ENCODE results near the gene ST6GALNAC2.

ST6GALNAC2 gene

DNA sequence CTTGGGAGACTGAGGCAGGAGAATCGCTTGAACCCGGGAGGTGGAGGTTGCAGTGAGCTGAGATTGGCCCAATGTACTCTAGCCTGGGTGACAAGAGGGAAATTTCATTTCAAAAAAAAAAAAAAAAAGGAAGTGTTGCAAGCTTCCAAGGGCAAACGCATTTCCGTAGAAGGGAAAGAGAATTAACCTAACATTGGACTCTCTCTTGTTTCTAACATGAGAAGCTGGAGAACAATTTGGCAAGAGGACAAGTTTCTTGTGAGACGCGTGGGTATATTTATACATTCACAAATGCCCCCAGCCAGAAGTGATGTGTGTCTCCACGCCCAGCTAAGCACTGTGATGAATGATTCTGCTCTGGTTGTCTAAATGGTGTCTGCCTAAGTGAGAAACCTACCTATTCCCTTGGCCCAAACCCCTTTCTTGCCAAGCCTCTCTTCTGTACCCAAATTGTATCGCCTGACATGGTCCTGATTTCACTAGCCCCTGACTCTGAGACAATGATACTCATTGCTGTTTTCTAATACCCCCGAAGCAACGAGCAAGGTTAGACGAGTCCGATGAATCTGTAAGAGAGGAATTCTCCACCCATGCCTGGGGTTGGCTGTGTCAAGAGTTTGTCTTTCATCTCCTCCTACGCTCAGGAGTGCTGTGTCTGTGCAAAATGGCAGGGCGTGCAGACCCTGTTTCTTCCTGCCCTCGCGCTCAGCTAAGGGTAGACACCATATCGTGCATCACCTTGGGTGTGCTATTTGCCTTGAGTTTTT is 14.2 kb upstream of the ST6GALNAC2 start:
- DNase-seq (ENCODE audit: low spot score), result no peak

DNA sequence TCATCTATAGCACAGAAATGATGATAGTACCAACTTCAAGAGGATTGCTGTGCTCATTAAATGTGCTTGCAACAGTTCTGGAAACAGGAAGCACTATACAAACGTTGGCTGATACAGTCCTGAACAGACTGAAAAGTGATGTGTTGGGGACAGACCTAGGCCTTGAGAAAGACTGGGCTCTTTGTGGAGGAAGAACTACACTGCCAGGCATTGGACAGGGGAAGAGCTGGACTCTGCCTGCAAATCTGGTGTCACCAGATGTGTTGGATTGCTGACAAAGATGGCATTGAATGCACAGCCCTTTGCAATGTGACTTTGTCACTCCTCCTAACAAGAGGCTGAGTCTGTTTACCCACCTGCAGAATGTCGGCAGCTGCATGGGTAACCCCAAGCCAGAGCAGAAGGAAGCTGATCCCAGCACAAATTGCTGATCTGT is 12.4 kb upstream of the ST6GALNAC2 start:
- no peak for DNase-seq (ENCODE audit: low spot score)

DNA sequence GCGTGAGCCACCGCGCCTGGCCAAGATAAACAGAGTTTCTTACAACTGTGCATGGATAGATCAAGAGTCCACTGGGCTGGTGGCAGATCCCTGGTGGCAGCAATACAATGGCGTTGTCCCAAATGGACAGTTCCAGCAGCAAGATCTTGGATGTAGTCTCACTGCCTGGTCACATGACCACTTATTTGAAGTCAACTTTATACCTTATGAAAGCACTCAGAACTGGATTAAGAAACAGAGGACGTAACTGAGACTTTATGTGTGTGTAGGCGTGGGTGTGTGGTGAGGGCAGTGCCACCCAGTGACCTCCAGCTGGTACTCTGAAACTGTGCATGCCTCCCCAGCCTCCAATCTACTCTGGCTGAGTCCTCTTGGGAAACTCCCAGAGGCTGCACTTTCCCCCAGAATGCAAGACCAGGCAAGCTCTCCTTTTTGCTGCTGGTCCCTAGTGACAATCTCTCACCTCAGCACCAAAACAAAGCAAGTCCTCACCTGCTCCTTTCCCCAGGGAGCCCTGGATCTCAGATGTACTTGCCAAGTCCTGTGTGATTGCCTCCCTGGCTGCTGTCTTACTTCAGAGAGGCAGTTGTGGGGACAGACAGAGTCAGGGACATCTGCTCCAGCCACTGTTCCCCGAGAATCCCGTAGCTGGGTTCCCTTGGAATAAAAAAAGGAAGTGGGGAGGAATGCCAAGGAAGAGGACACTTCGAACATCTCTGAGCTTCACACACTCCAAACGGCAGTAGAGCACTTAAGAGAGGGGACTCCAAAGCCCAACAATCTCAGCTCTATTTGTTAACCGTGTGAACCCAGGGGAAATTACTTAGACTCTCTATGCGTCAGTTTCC is 11.7 kb upstream of the ST6GALNAC2 start:
- DNase-seq (ENCODE audit: low spot score), result no peak

DNA sequence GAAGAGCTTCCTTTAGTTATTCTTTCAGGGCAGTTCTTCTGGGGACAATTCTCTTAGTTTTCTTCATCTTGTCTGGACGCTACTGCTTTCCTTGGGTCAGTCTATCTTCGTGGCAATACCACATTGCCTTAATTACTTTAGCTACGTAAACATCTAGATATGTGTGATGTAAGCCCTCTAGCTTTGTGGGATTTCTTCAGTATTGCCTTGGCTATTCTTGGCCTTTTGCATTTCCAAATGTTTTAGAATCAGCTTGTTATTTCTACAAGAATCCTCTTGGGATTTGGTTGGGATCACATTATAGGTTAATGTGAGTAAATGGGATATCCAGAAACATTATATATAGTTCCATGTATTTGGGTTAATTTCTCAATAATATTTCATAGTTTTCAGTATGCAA is 9.0 kb upstream of the ST6GALNAC2 start:
- DNase-seq (ENCODE audit: low spot score), result no peak

- no peak for DNase-seq (ENCODE audit: low spot score)
These were observed 8.3 kb upstream of the ST6GALNAC2 start for GRCh38 chr17:76593959-76594358.

DNA sequence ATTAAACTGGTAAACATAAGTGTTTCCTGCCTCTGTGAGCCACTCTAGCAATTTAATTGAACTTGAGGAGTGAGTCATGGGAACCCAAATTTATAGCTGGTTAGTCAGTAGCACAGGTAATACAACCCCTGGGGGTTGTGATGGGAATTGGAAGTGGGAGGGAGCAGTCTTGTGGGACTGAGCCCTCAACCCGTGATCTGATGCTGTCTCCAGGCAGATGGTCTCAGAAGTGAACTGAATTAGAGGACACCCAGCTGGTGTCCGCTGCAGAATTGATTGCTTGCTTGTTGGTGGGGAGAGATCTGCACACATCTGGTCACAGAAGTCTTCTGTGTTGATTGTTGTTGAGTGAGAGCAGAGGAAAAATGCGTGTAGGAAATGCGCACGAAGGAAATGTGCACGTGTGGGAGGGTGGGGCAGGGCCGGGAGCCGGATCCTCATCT is 7.7 kb upstream of the ST6GALNAC2 start:
- no peak for DNase-seq (ENCODE audit: low spot score)

DNA sequence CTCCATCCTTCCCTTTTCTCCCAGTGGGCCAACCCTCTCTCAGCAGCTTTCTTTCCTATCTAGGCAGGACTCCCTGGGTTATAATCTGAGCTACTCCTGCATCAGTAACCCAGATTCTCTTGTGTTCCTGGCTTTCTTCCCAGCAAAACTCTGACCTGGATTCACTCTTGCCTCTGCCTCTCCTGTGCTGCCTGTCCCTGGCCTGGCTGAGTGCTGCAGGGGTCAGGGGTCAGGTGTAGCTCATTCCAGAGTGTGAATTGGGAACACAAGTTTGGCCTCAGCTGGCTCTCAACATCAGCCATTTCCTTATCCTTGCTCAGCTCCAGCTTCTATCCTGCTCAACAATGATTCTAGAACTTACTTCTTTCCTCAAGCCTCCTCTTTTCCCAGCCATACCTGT is 2.5 kb upstream of the ST6GALNAC2 start:
- no peak for DNase-seq (ENCODE audit: low spot score)

- DNase-seq (ENCODE audit: low spot score), result no peak
These were observed 1.3 kb upstream of the ST6GALNAC2 start for GRCh38 chr17:76586741-76587487.

GRCh38 chr17:76585033-76585648 is 519 bp downstream of the ST6GALNAC2 start:
- DNase-seq (ENCODE audit: low spot score), result peak; percentile 63

DNA sequence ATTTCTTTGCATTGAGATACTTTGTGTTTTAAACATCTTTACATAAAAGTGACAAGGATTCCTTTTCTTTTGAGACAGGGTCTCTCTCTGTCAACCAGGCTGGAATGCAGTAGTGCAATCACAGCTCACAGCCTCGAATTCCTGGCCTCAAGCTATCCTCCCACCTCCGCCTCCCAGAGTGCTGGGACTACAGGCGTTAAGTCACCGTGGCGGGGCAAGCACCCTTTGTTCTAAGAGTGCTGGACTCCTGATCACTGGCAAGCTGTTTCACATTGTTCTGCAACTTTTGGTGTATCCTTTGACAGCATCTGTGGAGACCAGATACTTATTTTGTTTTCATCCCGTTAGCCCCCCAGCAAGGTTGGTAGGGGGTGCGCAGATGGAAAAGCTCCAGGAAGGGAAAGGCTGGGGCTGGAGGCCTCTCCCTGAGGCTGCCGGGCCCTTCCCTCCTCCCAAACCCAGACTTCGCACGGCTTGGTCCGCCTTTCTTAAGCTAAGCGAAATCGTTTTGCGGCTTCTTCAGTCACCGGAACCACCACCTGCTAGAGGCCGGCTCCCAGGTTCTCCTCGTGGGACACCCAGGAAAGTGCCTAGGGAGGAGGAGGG is 1.1 kb downstream of the ST6GALNAC2 start:
- no peak for DNase-seq (ENCODE audit: low spot score)

DNA sequence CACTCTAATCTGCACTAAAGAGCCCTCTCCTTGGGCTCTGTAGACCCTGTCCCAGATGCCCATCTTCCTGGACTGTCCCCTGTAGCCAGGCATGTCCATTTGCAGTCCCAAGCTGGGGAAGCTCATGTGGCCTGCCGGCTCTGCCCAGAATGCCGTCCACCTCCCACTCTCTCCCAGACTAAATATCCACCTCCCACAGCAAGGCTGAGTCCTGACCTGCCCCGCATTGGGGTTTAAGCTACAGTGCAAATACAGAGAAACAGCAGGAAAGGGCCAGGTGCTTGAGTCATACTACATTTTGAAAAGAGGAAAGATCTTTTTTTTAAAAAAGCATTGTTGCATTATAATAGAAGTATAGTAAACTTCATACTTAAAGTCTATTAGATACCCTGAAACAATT is 3.0 kb downstream of the ST6GALNAC2 start:
- no peak for DNase-seq (ENCODE audit: low spot score)

DNA sequence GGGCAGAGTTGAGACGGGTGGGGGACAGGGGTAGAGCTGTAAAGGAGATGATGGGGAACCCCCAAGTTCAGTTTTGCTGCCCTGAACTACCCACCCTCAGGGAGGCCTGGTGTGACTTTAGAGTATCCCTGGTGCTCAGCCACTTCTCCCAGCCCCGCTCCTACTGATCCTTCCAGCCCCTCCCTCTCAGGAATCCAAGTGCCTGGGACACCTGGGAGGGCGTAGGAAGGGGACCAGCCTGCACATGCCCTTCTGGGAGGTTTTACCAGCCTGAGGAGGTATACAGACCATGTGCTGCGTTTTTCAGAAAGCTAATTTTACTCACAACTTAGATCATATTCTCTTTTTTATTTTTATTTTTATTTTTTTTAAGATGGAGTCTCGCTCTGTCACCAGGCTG is 4.1 kb downstream of the ST6GALNAC2 start:
- DNase-seq (ENCODE audit: low spot score), result no peak

- no peak for DNase-seq (ENCODE audit: low spot score)
These were observed 6.4 kb downstream of the ST6GALNAC2 start for GRCh38 chr17:76579281-76579680.

- DNase-seq (ENCODE audit: low spot score), result no peak
These were observed 7.3 kb downstream of the ST6GALNAC2 start for GRCh38 chr17:76578376-76578775.

DNA sequence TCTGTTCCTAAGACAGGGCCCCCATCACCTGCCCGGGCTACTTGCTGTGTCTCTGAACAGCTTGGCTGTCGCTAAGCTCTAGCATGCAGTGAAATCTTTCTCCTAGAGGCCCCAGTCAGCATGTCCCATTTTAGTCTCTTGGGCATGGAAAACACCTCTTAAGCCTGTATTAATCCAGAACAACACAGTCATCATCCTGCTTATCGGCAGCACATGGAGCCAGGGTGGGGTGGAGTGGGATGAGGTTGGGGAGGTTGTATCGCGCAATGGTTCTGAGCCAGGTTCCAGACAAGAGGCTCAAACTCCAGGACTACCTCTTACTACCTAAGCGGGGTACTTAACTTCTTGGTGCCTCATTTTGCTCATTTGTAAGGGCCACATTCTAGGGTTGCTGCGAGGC is 7.8 kb downstream of the ST6GALNAC2 start:
- no peak for DNase-seq (ENCODE audit: low spot score)

- no peak for DNase-seq (ENCODE audit: low spot score)
These were observed 9.5 kb downstream of the ST6GALNAC2 start for GRCh38 chr17:76576189-76576588.

DNA sequence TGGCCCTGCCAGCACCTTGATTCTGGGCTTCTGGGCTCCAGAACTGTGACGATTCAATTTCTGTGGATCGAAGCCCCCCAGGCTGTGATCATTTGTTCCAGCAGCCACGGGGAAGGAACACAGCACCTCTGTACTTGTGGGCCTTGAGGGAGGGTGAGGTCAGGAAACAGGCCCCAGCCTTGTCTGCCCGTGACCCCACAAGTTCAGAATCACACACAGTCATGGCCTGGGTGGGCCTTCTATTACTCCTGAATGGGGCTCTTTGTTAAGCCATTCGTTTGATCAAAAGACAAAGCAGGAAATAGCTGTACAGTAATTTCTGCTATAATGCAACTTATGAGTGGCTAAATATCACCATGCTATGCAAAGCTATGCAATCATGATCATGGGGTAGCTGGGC is 10.1 kb downstream of the ST6GALNAC2 start:
- DNase-seq (ENCODE audit: low spot score), result no peak

GRCh38 chr17:76574166-76574565 is 11.5 kb downstream of the ST6GALNAC2 start:
- no peak for DNase-seq (ENCODE audit: low spot score)

DNA sequence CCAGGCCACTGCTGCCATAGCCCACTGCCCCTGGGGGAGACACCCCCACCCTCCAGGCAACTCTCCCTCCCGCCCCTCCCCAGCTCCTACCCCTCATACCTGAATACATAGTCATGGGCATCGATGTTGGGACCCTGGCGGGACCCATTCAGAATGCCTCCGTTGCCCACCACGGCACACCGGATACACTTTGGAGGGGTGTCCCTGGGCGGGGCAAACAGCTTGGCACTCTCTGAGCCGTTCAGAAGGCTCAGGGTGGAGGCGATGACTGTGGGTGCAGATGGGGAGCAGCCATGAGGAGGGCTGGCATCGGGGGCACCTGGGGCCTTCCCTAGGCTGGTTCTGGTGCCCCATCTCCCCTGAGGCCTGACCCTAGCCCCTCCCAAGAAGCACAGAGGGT is 12.6 kb downstream of the ST6GALNAC2 start:
- DNase-seq (ENCODE audit: low spot score), result no peak

GRCh38 chr17:76572201-76572910 is 13.3 kb downstream of the ST6GALNAC2 start:
- DNase-seq (ENCODE audit: low spot score), result no peak

GRCh38 chr17:76570877-76571471 is 14.7 kb downstream of the ST6GALNAC2 start:
- no peak for DNase-seq (ENCODE audit: low spot score)

Data from AG20443 (cell line).